A549 (cell line): Measurements from ENCODE around the gene TBATA. TPM values are rescaled to one million over a fixed set of nuclear protein-coding genes. Genes with fewer than 3 reads are reported as not detected.

Experiments
- ATAC-seq, 2 experiments: fragments of 200-7000 bp in 1 of 2; fragments of >200 bp in 1 of 2; cut with Nextera tagmentation in 1 of 2; cut with Tn5 transposase in 1 of 2; 3 replicates each; pipeline versions ENCODE4 v1.8.0 to v1.9.1; 2018 to 2020; ENCODE audit warnings: mild to moderate bottlenecking in 1 of 2, moderate library complexity in 1 of 2
- CTCF ChIA-PET: fragments of 300-600 bp; sonication (Branson Sonifier 250); formaldehyde crosslinking; extraction: SDS; loops from one replicate; lab custom pipeline; 2021; ENCODE audit warnings: antibody characterized with exemption, inconsistent platforms; lab: Yijun Ruan, JAX
- POLR2A ChIA-PET: fragments of 350-600 bp; formaldehyde crosslinking; extraction: SDS; loops from one replicate; lab custom pipeline; 2021; ENCODE audit warnings: antibody characterized with exemption, inconsistent platforms; lab: Yijun Ruan, JAX
- DNase-seq, 2 experiments: peaks; one replicate each; pipeline versions ENCODE4 v3.0.0 to v3.0.0-alpha.2; 2011 to 2016; ENCODE audit warnings: low read depth in 1 of 2, low spot score in 1 of 2
- FAIRE-seq: peaks from 2 replicates; lab custom pipeline; 2011; peaks lifted over from hg19 to GRCh38; lab: Jason Lieb, UNC
- H3K27ac ChIP-seq, 2 experiments: fragments of >200 bp; sonication (Bioruptor Twin); formaldehyde crosslinking; 3 replicates each; pipeline ENCODE4 v1.5.1; 2016 to 2017
- H3K4me1 ChIP-seq: fragments of >200 bp; sonication (Bioruptor Twin); formaldehyde crosslinking; 3 replicates; pipeline ENCODE4 v1.6.1; 2016
- H3K4me2 ChIP-seq: fragments of >200 bp; sonication (Bioruptor Twin); formaldehyde crosslinking; 3 replicates; pipeline ENCODE4 v1.6.1; 2016
- H3K4me3 ChIP-seq: fragments of >200 bp; sonication (Bioruptor Twin); formaldehyde crosslinking; 3 replicates; pipeline ENCODE4 v1.5.1; 2016
- H3K9me3 ChIP-seq: fragments of >200 bp; sonication (Bioruptor Twin); formaldehyde crosslinking; 3 replicates; pipeline ENCODE4 v1.6.1; 2016
- ATOH8 ChIP-seq: fragments of 250-450 bp; sonication (Bioruptor Pico); IDR thresholded peaks from 2 replicates; pipeline ENCODE4 v1.5.0; 2020; ENCODE audit warnings: low read depth, mild to moderate bottlenecking, moderate library complexity
- CHD2 ChIP-seq: fragments of 150-350 bp; IDR thresholded peaks from 2 replicates; pipeline ENCODE4 v1.6.1; 2014; ENCODE audit warnings: low read length; ENCODE audit not compliant: partially characterized antibody
- CHD4 ChIP-seq: fragments of 200-600 bp; sonication (generic); IDR thresholded peaks from 2 replicates; pipeline ENCODE4 v1.6.1; 2016; ENCODE audit warnings: antibody characterized with exemption, mild to moderate bottlenecking, borderline replicate concordance
- EHF ChIP-seq: fragments of 250-450 bp; sonication (Bioruptor Pico); IDR thresholded peaks from 2 replicates; pipeline ENCODE4 v1.5.0; 2020; ENCODE audit warnings: mild to moderate bottlenecking
- EP300 ChIP-seq, 2 experiments: fragments of >200 bp; sonication (Bioruptor Twin); formaldehyde crosslinking; IDR thresholded peaks; 2 replicates in 1 of 2; 3 replicates in 1 of 2; pipeline ENCODE4 v1.6.1; 2016 to 2017
- FOXS1 ChIP-seq: fragments of 250-450 bp; sonication (Bioruptor Pico); IDR thresholded peaks from 2 replicates; pipeline ENCODE4 v1.5.0; 2020; ENCODE audit warnings: mild to moderate bottlenecking, moderate library complexity
- GATA3 ChIP-seq: IDR thresholded peaks from 2 replicates; pipeline ENCODE4 v1.6.1; 2012; ENCODE audit warnings: borderline replicate concordance
- HDAC2 ChIP-seq: fragments of 200-600 bp; sonication (generic); IDR thresholded peaks from 2 replicates; pipeline ENCODE4 v1.6.1; 2016
- HES2 ChIP-seq: fragments of >200 bp; sonication (Bioruptor Twin); formaldehyde crosslinking; IDR thresholded peaks from 2 replicates; pipeline ENCODE4 v1.6.1; 2016
- HEYL ChIP-seq: fragments of 250-450 bp; sonication (Bioruptor Pico); IDR thresholded peaks from 2 replicates; pipeline ENCODE4 v1.8.0; 2021; ENCODE audit warnings: mild to moderate bottlenecking, moderate library complexity
- HMGXB4 ChIP-seq: fragments of 250-450 bp; sonication (Bioruptor Pico); IDR thresholded peaks from 2 replicates; pipeline ENCODE4 v1.5.0; 2021; ENCODE audit warnings: mild to moderate bottlenecking, moderate library complexity, borderline replicate concordance
- HOXA7 ChIP-seq: fragments of 250-450 bp; sonication (Bioruptor Pico); IDR thresholded peaks from 2 replicates; pipeline ENCODE4 v1.5.0; 2020; ENCODE audit warnings: mild to moderate bottlenecking, moderate library complexity
- JUNB ChIP-seq: fragments of >200 bp; sonication (Bioruptor Twin); formaldehyde crosslinking; IDR thresholded peaks from 2 replicates; pipeline ENCODE4 v1.6.1; 2016
- MAX ChIP-seq: IDR thresholded peaks from 2 replicates; pipeline ENCODE4 v1.6.1; 2012
- MYC ChIP-seq: IDR thresholded peaks from 2 replicates; pipeline ENCODE4 v1.6.1; 2012; ENCODE audit warnings: mild to moderate bottlenecking, inconsistent platforms, low read length, improper control_type of control experiment, borderline replicate concordance
- PBX3 ChIP-seq: IDR thresholded peaks from 2 replicates; pipeline ENCODE4 v1.6.1; 2012
- POLR2A ChIP-seq: IDR thresholded peaks from 2 replicates; pipeline ENCODE4 v1.6.1; 2012; ENCODE audit warnings: mild to moderate bottlenecking, low read length
- RAD21 ChIP-seq, 2 experiments: fragments of >200 bp in 1 of 2; sonication (Bioruptor Twin) in 1 of 2; formaldehyde crosslinking in 1 of 2; IDR thresholded peaks in 1 of 2; conservative IDR thresholded peaks in 1 of 2; 2 replicates in 1 of 2; 3 replicates in 1 of 2; pipeline ENCODE4 v1.6.1; 2012 to 2018; ENCODE audit warnings: inconsistent platforms in 1 of 2
- RARB ChIP-seq: fragments of 250-450 bp; sonication (Bioruptor Pico); IDR thresholded peaks from 2 replicates; pipeline ENCODE4 v1.8.0; 2021; ENCODE audit warnings: mild to moderate bottlenecking, moderate library complexity
- RCOR1 ChIP-seq: fragments of 150-350 bp; IDR thresholded peaks from 2 replicates; pipeline ENCODE4 v1.6.1; 2014; ENCODE audit warnings: antibody characterized with exemption, low read length, low read depth
- RFX5 ChIP-seq: fragments of 450-650 bp; IDR thresholded peaks from 2 replicates; pipeline ENCODE4 v1.7.1; 2014; ENCODE audit warnings: antibody characterized with exemption, mild to moderate bottlenecking, moderate library complexity
- RNF2 ChIP-seq: fragments of 200-600 bp; sonication (generic); IDR thresholded peaks from 2 replicates; pipeline ENCODE4 v1.6.1; 2016; ENCODE audit warnings: low read depth, mild to moderate bottlenecking, antibody characterized with exemption, moderate library complexity, borderline replicate concordance
- SMC3 ChIP-seq: fragments of >200 bp; sonication (Bioruptor Twin); formaldehyde crosslinking; IDR thresholded peaks from 3 replicates; pipeline ENCODE4 v1.6.1; 2018; ENCODE audit warnings: inconsistent platforms
- SREBF2 ChIP-seq: fragments of 450-650 bp; IDR thresholded peaks from 2 replicates; pipeline ENCODE4 v1.6.1; 2014; ENCODE audit warnings: mild to moderate bottlenecking, moderate library complexity
- ZNF302 ChIP-seq: fragments of 250-450 bp; sonication (Bioruptor Pico); IDR thresholded peaks from 2 replicates; pipeline ENCODE4 v1.9.0; 2021; ENCODE audit warnings: inconsistent platforms, mild to moderate bottlenecking, moderate library complexity
- WGBS: methylation state at CpG from one replicate; pipeline ENCODE4 v1.1.6; 2017; ENCODE audit errors: missing lambda C conversion rate; 5-methylcytosine and 5-hydroxymethylcytosine counted together
- polyA plus RNA-seq, 4 experiments: library from polyadenylated mRNA; depleted of rRNA in 3 of 4; stranded (reverse); fragments of >200 nt; fragmentation: RNase III in 1 of 4; extraction: RNeasy Plus Mini Kit Qiagen cat#74134 plus additional on column Dnase treatment in 1 of 4; gene quantifications; 2 replicates in 3 of 4; 3 replicates in 1 of 4; pipeline ENCODE4 v1.2.3, GENCODE V29; 2011 to 2017

Gene TBATA
- polyA plus RNA-seq, 2 of the 4 experiments (the other 2 are of a cell fraction): not detected

GRCh38 chr10:70782086-70782745 lies 3.0 kb downstream of the TBATA start:
- WGBS: 74% methylated on average over 3 of the region's 4 CpGs
- Histone ChIP-seq H3K4me3 (no peak overlapping the region), H3K9me3 (no peaks in the 10 kb centered on the region), H3K4me1 (no peaks in the 10 kb centered on the region), H3K27ac (no peak overlapping the region), H3K4me2 (no peak overlapping the region)
- FAIRE-seq (no peak), DNase-seq (no peak), ATAC-seq (no peak)
- ChIA-PET CTCF (interaction anchor here (0.8 to 1.1 kb wide), 4 partner anchors 8 to 320 kb away, joined by 3 to 4 read pairs (median 3); no protein-coding TSS in a partner anchor), POLR2A (no interaction called here)
- TF ChIP-seq CHD4: no peak
- no peak for TF ChIP-seq POLR2A
- no peak for TF ChIP-seq RAD21 (conservative IDR thresholded peaks at IDR 0.05 in 1 of 2, IDR thresholded peaks at IDR 0.05 in 1 of 2)
- TF ChIP-seq MYC: no peak
- TF ChIP-seq SREBF2: no peak
- no peak for TF ChIP-seq ATOH8 (CRISPR knock-in tag)
- TF ChIP-seq RFX5: no peak
- TF ChIP-seq RNF2: no peak
- no peak for TF ChIP-seq ZNF302 (CRISPR knock-in tag)
- no peak for TF ChIP-seq SMC3
- TF ChIP-seq RCOR1: no peak

GRCh38 chr10:70781461-70782051 lies 3.6 kb downstream of the TBATA start:
- TF ChIP-seq EHF (CRISPR knock-in tag) (no peak), HDAC2 (no peak)
- WGBS: 73% methylated on average over 8 of the region's 8 CpGs
- FAIRE-seq (no peak), ATAC-seq (no peak), DNase-seq (no peak)
- no peak overlapping the region for H3K4me2 ChIP-seq
- H3K9me3 ChIP-seq: no peaks in the 10 kb centered on the region
- H3K4me1 ChIP-seq: no peaks in the 10 kb centered on the region
- H3K4me3 ChIP-seq: no peak overlapping the region
- no peak overlapping the region for H3K27ac ChIP-seq
- ChIA-PET CTCF (interaction anchor here (0.8 to 1.2 kb wide), 3 partner anchors 7 to 33 kb away, joined by 3 to 5 read pairs (median 3); no protein-coding TSS in a partner anchor), POLR2A (no interaction called here)

- TF ChIP-seq HEYL (CRISPR knock-in tag): no peak
- no peak for TF ChIP-seq JUNB
- no peak for TF ChIP-seq HOXA7 (CRISPR knock-in tag)
- TF ChIP-seq RCOR1: no peak
- TF ChIP-seq, all 56 proteins: peak for 0
- ChIA-PET CTCF (interaction anchor here (1.0 to 1.2 kb wide), 2 partner anchors 12 to 21 kb away, joined by 3 to 5 read pairs; no protein-coding TSS in a partner anchor), POLR2A (no interaction called here)
- Histone ChIP-seq H3K9me3 (no peaks in the 10 kb centered on the region), H3K4me3 (no peak overlapping the region), H3K4me2 (no peak overlapping the region), H3K4me1 (no peaks in the 10 kb centered on the region), H3K27ac (no peak overlapping the region)
- DNase-seq (no peak), FAIRE-seq (no peak), ATAC-seq (no peak)
- WGBS: 71% methylated on average over 4 of the region's 4 CpGs
Observed at GRCh38 chr10:70780772-70781171, 4.4 kb downstream of the TBATA start.

- no peak overlapping the region for H3K4me3 ChIP-seq
- DNase-seq (no peak), ATAC-seq (no peak), FAIRE-seq (no peak)
- no peaks in the 10 kb centered on the region for H3K4me1 ChIP-seq
- POLR2A ChIA-PET: no interaction called here
- WGBS: 81% methylated on average over 9 of the region's 9 CpGs
- no peaks in the 10 kb centered on the region for H3K9me3 ChIP-seq
- CTCF ChIA-PET: interaction anchor here (1.0 to 1.2 kb wide), 2 partner anchors 12 to 21 kb away, joined by 3 to 5 read pairs; no protein-coding TSS in a partner anchor
- H3K27ac ChIP-seq: no peak overlapping the region
- no peak overlapping the region for H3K4me2 ChIP-seq
- TF ChIP-seq EHF (CRISPR knock-in tag) (no peak), EP300 (IDR thresholded peaks at IDR 0.05) (no peak), GATA3 (no peak), FOXS1 (no peak), HMGXB4 (no peak), PBX3 (no peak), POLR2A (no peak), MAX (no peak), RARB (no peak), ZNF302 (CRISPR knock-in tag) (no peak), CHD2 (no peak), HES2 (no peak)
Observed at GRCh38 chr10:70780370-70780760, 4.8 kb downstream of the TBATA start.
